SK-N-SH treated with all-trans-retinoic acid at 6 μM for 48 hours (cell line): ENCODE measurements around the gene KCNIP4.

Source experiments
- ARNTL ChIP-seq: fragments of 450-650 bp; formaldehyde crosslinking; IDR thresholded peaks from 2 replicates; pipeline ENCODE4 v1.5.0; 2020; ENCODE audit warnings: low read depth, mild to moderate bottlenecking, moderate library complexity, borderline replicate concordance
- ESRRG ChIP-seq: fragments of 250-450 bp; sonication (Bioruptor Pico); IDR thresholded peaks from 2 replicates; pipeline ENCODE4 v1.6.1; 2021; ENCODE audit warnings: mild to moderate bottlenecking
- PATZ1 ChIP-seq: fragments of 250-450 bp; sonication (Bioruptor Pico); IDR thresholded peaks from 2 replicates; pipeline ENCODE4 v1.8.0; 2020; ENCODE audit warnings: mild to moderate bottlenecking, moderate library complexity, borderline replicate concordance
- RARB ChIP-seq: fragments of 250-450 bp; sonication (Bioruptor Pico); IDR thresholded peaks from 2 replicates; pipeline ENCODE4 v1.8.0; 2021; ENCODE audit warnings: mild to moderate bottlenecking, moderate library complexity
- ZNF565 ChIP-seq: fragments of 450-650 bp; formaldehyde crosslinking; conservative IDR thresholded peaks from 2 replicates; pipeline ENCODE4 v1.5.0; 2020; ENCODE audit warnings: low read depth, mild to moderate bottlenecking, moderate library complexity
- ZNF8 ChIP-seq: fragments of 450-650 bp; formaldehyde crosslinking; IDR thresholded peaks from 2 replicates; pipeline ENCODE4 v1.5.0; 2020; ENCODE audit warnings: mild to moderate bottlenecking, moderate library complexity
- TF ChIP-seq, protein P1 (sequence below): fragments of 250-450 bp; sonication (Bioruptor Pico); IDR thresholded peaks from 2 replicates; pipeline ENCODE4 v1.5.1; 2020; ENCODE audit warnings: low read depth, mild to moderate bottlenecking, moderate library complexity

GRCh38 chr4:20764366-20764992 lies 1184.1 kb downstream of the KCNIP4 start:
- TF ChIP-seq PATZ1 (CRISPR knock-in tag), result no peak
- TF ChIP-seq ESRRG (CRISPR knock-in tag), result no peak
- no peak for TF ChIP-seq RARB (CRISPR knock-in tag)
- TF ChIP-seq, protein P1, sequence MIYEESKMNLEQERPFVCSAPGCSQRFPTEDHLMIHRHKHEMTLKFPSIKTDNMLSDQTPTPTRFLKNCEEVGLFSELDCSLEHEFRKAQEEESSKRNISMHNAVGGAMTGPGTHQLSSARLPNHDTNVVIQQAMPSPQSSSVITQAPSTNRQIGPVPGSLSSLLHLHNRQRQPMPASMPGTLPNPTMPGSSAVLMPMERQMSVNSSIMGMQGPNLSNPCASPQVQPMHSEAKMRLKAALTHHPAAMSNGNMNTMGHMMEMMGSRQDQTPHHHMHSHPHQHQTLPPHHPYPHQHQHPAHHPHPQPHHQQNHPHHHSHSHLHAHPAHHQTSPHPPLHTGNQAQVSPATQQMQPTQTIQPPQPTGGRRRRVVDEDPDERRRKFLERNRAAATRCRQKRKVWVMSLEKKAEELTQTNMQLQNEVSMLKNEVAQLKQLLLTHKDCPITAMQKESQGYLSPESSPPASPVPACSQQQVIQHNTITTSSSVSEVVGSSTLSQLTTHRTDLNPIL (CRISPR knock-in tag), result no peak
- TF ChIP-seq ZNF565, result no peak
- TF ChIP-seq ZNF8 (CRISPR knock-in tag), result no peak
- TF ChIP-seq ARNTL, result no peak
